Measurements from ENCODE around the gene MRPL10. TPM values are rescaled to one million over a fixed set of nuclear protein-coding genes. Genes with fewer than 3 reads are reported as not detected.

MRPL10 gene
- total and polyA plus RNA-seq, 2 of the 8 experiments (the other 6 are each of a cell fraction or from before 2014, with no cell fraction given), result 85.3 to 214 TPM

DNA sequence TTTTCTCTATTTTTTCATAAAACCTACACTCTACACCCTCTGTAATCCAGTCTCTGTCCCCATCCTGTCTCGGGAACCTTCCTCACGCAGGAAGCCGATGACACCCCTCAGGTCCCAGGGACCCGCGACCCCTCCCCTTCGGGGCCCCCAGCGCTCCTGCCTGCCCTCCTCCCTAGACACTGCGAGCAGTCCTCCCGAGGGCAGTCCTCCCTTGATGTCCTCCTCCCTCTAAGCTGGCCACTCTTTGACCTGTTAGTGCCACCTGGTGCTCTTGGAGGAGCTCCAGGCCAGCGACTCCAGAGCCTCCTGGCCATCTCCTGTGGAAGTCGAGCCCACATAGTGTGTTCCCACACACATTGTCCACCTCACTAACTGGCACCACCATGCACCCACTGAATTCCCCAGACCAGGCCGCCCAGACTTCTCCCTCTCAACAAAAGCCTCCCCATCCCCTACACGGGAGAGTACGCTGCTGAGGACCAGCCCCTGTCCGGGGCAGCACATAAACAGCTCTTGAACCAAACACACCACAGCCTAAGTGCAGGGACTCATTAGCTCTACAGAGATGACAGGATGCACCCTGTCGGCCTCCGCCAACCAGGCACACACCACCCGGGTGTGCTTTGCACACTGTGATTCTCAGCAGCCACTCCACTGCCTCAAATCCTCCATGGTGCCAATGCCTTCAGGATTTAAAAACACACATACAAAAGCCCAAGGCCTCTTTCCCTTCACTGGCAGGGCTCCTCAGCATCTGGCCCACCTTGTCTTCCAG is 19.0 kb downstream of the MRPL10 start:
- Histone ChIP-seq H3K79me2 (ENCODE audit: control insufficient read depth in 1 of 2, insufficient read depth in 2 of 2, low read length in 2 of 2) (no peaks in the 10 kb centered on the region), H3K23me2 (ENCODE audit: low read depth, low read length) (no peaks in the 10 kb centered on the region), H3K23ac (ENCODE audit: insufficient read length) (no peak overlapping the region), H2BK5ac (ENCODE audit: low read depth, low read length) (no peak overlapping the region), H3K9me3 (ENCODE audit: insufficient read depth in 2 of 2, low read depth in 1 of 2, low read length in 1 of 2) (no peaks in the 10 kb centered on the region), H2BK12ac (ENCODE audit: low read depth, low read length) (no peak overlapping the region), H2BK15ac (ENCODE audit: low read length) (no peak overlapping the region), H3K56ac (replicated peaks; ENCODE audit: insufficient read length, low read depth, low read length) (no peak overlapping the region), H3K18ac (ENCODE audit: extremely low read depth, low read length) (no peak overlapping the region), H2AK5ac (ENCODE audit: low read depth, low read length) (no peak overlapping the region), H3K4me2 (ENCODE audit: insufficient read depth in 1 of 2, low read depth in 2 of 2, low read length in 2 of 2) (no peak overlapping the region), H3K9ac (replicated peaks in 1 of 4; ENCODE audit: extremely low read depth in 1 of 4, low read depth in 3 of 4, low read length in 3 of 4) (no peak overlapping the region), H3K4me1 (replicated peaks in 1 of 4; ENCODE audit: control insufficient read depth in 3 of 4, insufficient read depth in 4 of 4, low read length in 3 of 4) (no peaks in the 10 kb centered on the region; a peak in 1 of 7 replicates), H3K14ac (ENCODE audit: insufficient read length) (no peak overlapping the region), H2BK120ac (replicated peaks; ENCODE audit: low read depth, low read length) (no peak overlapping the region), H3K27me3 (replicated peaks in 1 of 4; ENCODE audit: control insufficient read depth in 3 of 4, extremely low read depth in 1 of 4, insufficient read depth in 3 of 4, low read length in 3 of 4) (no peaks in the 10 kb centered on the region), H3K4me3 (ENCODE audit: extremely low read depth in 1 of 4, insufficient read depth in 2 of 4, low read depth in 3 of 4, low read length in 4 of 4) (no peak overlapping the region), H3K36me3 (ENCODE audit: control insufficient read depth in 2 of 4, insufficient read depth in 4 of 4, low read length in 3 of 4) (peaks cover 0 to 2% (median 0%) of the 10 kb centered on the region in 4 experiments; a peak in 1 of 8 replicates), H3K4ac (replicated peaks; ENCODE audit: insufficient read length, low read depth, low read length) (no peak overlapping the region), H4K5ac (ENCODE audit: insufficient read length, low read depth, low read length) (no peak overlapping the region), H3K27ac (ENCODE audit: low read depth, low read length) (no peak overlapping the region), H3K79me1 (ENCODE audit: low read depth, low read length) (no peaks in the 10 kb centered on the region; the same call in none of the 2 replicates), H4K8ac (ENCODE audit: extremely low read depth, insufficient read depth, low read length) (no peak overlapping the region; the same call in 1 of the 2 replicates), H4K20me1 (replicated peaks in 1 of 2; ENCODE audit: control insufficient read depth in 1 of 2, insufficient read depth in 2 of 2, low read length in 2 of 2) (peaks cover 0 to 5% of the 10 kb centered on the region in 2 experiments), H4K91ac (replicated peaks; ENCODE audit: insufficient read length, low read length) (no peak overlapping the region), H2BK20ac (ENCODE audit: low read length) (no peak overlapping the region), H2AFZ (ENCODE audit: low read length) (no peak overlapping the region)
- 88% methylated on average over 18 of the region's 18 CpGs; no CpG with 5 or more reads in 1 of the 2 experiments for WGBS, 2 experiments (ENCODE audit: extremely low coverage in 1 of 2, insufficient coverage in 1 of 2, insufficient read length in 1 of 2, insufficient replicate concordance in 2 of 2, low coverage in 1 of 2, low lambda C conversion rate in 2 of 2, missing lambda C conversion rate in 1 of 2)
- DNase-seq (ENCODE audit: low read depth in 1 of 2, low spot score in 2 of 2) (no peak), FAIRE-seq (no peak)
- CTCF ChIA-PET (ENCODE audit: partially characterized antibody), result interaction anchor here (1.4 to 1.8 kb wide), 2 partner anchors 9 to 70 kb away, joined by 3 to 5 read pairs; partner anchors contain the start of gene OSBPL7
- POLR2A ChIA-PET (ENCODE audit: partially characterized antibody), result interaction anchor here (1.6 kb wide), 1 partner anchor 10 kb away, joined by 6 read pairs; the partner anchor contains the start of gene OSBPL7
- TF ChIP-seq RBBP5 (IDR thresholded peaks at IDR 0.05; ENCODE audit: borderline replicate concordance, low read depth, low read length) (no peak), CBX8 (IDR thresholded peaks at IDR 0.05; ENCODE audit: borderline replicate concordance, low read depth, low read length) (no peak), SIRT6 (IDR thresholded peaks at IDR 0.05; ENCODE audit: low read length) (no peak), POLR2A (IDR thresholded peaks at IDR 0.05; ENCODE audit: control extremely low read depth in 1 of 2, low read depth in 2 of 2, low read length in 2 of 2) (no peak), BCL11A (IDR thresholded peaks at IDR 0.05; ENCODE audit: low read depth in 2 of 2, low read length in 2 of 2) (no peak), EZH2 (IDR thresholded peaks at IDR 0.05; ENCODE audit: low read depth, low read length, severe bottlenecking) (no peak), CEBPB (IDR thresholded peaks at IDR 0.05; ENCODE audit: low read depth, low read length) (no peak), SP1 (IDR thresholded peaks at IDR 0.05; ENCODE audit: low read depth, low read length) (no peak), SAP30 (IDR thresholded peaks at IDR 0.05; ENCODE audit: insufficient read depth, insufficient replicate concordance, low read length) (no peak)
- TF ChIP-seq, protein P1, sequence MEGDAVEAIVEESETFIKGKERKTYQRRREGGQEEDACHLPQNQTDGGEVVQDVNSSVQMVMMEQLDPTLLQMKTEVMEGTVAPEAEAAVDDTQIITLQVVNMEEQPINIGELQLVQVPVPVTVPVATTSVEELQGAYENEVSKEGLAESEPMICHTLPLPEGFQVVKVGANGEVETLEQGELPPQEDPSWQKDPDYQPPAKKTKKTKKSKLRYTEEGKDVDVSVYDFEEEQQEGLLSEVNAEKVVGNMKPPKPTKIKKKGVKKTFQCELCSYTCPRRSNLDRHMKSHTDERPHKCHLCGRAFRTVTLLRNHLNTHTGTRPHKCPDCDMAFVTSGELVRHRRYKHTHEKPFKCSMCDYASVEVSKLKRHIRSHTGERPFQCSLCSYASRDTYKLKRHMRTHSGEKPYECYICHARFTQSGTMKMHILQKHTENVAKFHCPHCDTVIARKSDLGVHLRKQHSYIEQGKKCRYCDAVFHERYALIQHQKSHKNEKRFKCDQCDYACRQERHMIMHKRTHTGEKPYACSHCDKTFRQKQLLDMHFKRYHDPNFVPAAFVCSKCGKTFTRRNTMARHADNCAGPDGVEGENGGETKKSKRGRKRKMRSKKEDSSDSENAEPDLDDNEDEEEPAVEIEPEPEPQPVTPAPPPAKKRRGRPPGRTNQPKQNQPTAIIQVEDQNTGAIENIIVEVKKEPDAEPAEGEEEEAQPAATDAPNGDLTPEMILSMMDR (IDR thresholded peaks at IDR 0.05; ENCODE audit: control extremely low read depth in 1 of 3, insufficient read depth in 1 of 3, low read depth in 1 of 3, low read length in 3 of 3), result no peak

Data from H1 (cell line).